ENCODE results near the gene SELENOM.
"Not testable (repeated sequence)": the region's sequence is repeated elsewhere in the genome, so short reads cannot be mapped to it uniquely, and the experiment has no call there.

SELENOM gene

DNA sequence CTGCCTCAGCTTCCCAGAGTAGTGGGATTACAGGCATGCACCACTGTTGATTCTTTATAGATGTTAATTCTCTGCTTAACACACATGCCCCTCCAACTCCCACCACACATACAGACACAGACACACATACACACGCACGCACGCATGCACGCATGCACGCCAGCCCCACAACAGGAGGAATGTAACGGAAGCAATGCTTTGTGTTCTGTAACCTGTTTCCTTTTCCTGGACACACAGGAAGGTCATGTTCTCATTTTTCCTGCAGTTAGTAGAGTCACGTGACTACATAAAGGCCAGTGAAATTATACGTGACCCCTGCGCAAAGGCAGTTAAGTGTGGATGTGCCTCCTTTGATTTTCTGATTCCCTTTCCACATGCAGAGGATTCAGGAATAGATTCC lies 34.2 kb downstream of the SELENOM start:
- DNase-seq, result not testable (repeated sequence)

- DNase-seq, result not testable (repeated sequence)
Measured at GRCh38 chr22:31069691-31070314, 37.6 kb downstream of the SELENOM start.

GRCh38 chr22:31068970-31069369 lies 38.4 kb downstream of the SELENOM start:
- DNase-seq, result no peak

- no peak for DNase-seq
Measured at GRCh38 chr22:31064369-31064768, 43.0 kb downstream of the SELENOM start.

GRCh38 chr22:31062566-31063230 lies 44.7 kb downstream of the SELENOM start:
- no peak for DNase-seq

DNA sequence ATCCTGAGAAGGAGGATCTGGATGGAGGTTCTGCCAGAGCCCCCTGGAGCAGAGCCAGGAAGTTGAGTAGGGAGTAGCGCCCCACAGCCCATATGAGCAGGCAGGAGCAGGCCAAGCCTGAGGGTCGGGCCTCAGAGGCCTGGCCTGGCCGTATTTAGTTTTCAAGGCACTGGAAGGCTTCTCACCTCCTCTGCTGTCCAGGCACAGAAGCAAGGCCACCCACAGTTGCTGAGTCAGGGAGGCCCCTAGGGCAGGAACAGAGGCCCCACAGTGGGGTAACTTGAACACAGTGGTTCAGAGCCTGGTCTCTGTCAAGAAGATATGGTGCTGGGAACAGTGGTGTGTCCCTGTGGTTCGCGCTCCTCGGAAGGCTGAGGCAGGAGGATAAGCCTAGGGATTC lies 47.7 kb downstream of the SELENOM start:
- DNase-seq, result not testable (repeated sequence)

DNA sequence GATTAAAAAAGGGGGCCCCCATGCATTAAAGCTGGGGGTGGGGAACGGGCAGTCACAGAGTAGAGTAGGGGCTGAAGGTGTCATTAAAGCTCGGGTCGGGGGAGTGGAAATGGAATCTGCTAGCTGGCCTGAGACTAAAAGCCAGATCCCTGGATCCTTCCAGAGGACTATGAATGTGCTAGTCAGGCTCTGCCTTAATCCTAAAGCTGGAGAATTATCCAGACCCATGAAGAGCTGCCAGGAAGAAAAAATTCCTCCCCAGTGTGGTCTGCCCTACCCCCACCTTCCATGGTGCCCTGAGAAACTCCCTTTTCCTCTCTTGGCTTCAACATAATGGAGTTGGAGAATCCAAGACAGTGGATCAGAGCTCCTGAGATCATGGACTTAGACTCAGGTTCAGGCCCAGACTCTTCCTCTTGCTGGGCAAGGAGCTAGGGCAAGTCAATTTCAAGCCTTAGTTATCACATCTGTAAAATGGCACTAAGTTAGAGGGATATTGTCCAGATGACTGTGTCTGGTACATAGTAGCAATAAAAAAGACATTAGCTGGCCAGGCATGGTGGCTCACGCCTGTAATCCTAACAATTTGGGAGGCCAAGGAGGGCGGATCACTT lies 50.3 kb downstream of the SELENOM start:
- no peak for DNase-seq

GRCh38 chr22:31055635-31056159 lies 51.7 kb downstream of the SELENOM start:
- no peak for DNase-seq

DNA sequence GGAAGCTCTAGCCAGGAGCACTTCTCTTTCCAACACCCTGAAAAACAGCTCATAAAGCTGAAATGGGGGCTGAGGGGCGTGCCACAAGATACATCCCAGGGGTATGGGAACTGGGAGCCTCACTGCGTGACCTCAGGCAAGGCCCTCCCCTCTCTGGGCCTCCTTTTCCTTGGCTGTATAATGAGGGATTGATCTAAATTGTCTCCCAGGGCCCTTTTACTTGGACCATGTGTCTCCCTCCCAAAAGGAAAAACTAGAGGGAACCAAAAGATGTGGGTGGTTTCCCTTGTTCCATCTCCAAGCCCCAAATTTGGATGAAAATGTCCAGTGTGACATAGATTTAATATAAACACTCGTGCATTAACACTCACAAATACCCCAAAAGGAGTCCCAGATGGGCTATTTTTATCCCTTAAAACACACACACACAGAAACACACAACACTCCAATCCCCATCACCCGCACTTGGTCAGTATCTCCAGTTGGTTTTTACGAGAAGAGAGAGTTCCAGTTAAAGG lies 52.2 kb downstream of the SELENOM start:
- DNase-seq, result no peak
